Measurements from ENCODE around the gene CPM. TPM values are rescaled to one million over a fixed set of nuclear protein-coding genes. Genes with fewer than 3 reads are reported as not detected.
A peak's percentile ranks its signal among the peaks of the same experiment; 100 is the strongest.

CPM gene
- total RNA-seq, 1 donor, result 17.1 TPM

- H3K4me3 ChIP-seq (ENCODE audit: low read depth, low read length), result no peak overlapping the region
- TF ChIP-seq CTCF (IDR thresholded peaks at IDR 0.05; ENCODE audit: insufficient read depth, low read length), result no peak
- DNase-seq (ENCODE audit: low read depth), result no peak
Observed at GRCh38 chr12:68956466-68956865, 23.5 kb upstream of the CPM start.

GRCh38 chr12:68954811-68955210 lies 21.8 kb upstream of the CPM start:
- H3K4me3 ChIP-seq (ENCODE audit: low read depth, low read length), result no peak overlapping the region
- no peak for TF ChIP-seq CTCF (IDR thresholded peaks at IDR 0.05; ENCODE audit: insufficient read depth, low read length)
- DNase-seq (ENCODE audit: low read depth), result no peak

- DNase-seq (ENCODE audit: low read depth), result no peak
- no peak for TF ChIP-seq CTCF (IDR thresholded peaks at IDR 0.05; ENCODE audit: insufficient read depth, low read length)
- no peak overlapping the region for H3K4me3 ChIP-seq (ENCODE audit: low read depth, low read length)
Observed at GRCh38 chr12:68953536-68953935, 20.6 kb upstream of the CPM start.

GRCh38 chr12:68951652-68952051 lies 18.7 kb upstream of the CPM start:
- no peak overlapping the region for H3K4me3 ChIP-seq (ENCODE audit: low read depth, low read length)
- DNase-seq (ENCODE audit: low read depth), result no peak
- TF ChIP-seq CTCF (IDR thresholded peaks at IDR 0.05; ENCODE audit: insufficient read depth, low read length), result no peak

GRCh38 chr12:68950511-68950910 lies 17.5 kb upstream of the CPM start:
- TF ChIP-seq CTCF (IDR thresholded peaks at IDR 0.05; ENCODE audit: insufficient read depth, low read length), result no peak
- no peak overlapping the region for H3K4me3 ChIP-seq (ENCODE audit: low read depth, low read length)
- DNase-seq (ENCODE audit: low read depth), result no peak

GRCh38 chr12:68945255-68945654 lies 12.3 kb upstream of the CPM start:
- H3K4me3 ChIP-seq (ENCODE audit: low read depth, low read length), result no peak overlapping the region
- no peak for DNase-seq (ENCODE audit: low read depth)
- TF ChIP-seq CTCF (IDR thresholded peaks at IDR 0.05; ENCODE audit: insufficient read depth, low read length), result no peak

GRCh38 chr12:68944296-68945076 lies 11.5 kb upstream of the CPM start:
- DNase-seq (ENCODE audit: low read depth), result peak; percentile 36
- no peak for TF ChIP-seq CTCF (IDR thresholded peaks at IDR 0.05; ENCODE audit: insufficient read depth, low read length)
- H3K4me3 ChIP-seq (ENCODE audit: low read depth, low read length), result no peak overlapping the region
